Large intestine (tissue), 12 donors: Measurements from ENCODE around the gene GLDN. TPM values are rescaled to one million over a fixed set of nuclear protein-coding genes. Genes with fewer than 3 reads are reported as not detected.

Experiments used
- DNase-seq, 2 donors: peaks; one replicate each; pipeline versions ENCODE4 v3.0.0 to v3.0.0-alpha.2; 2013
- H3K27ac ChIP-seq: one replicate; pipeline ENCODE4 v1.5.1; 2013; ENCODE audit warnings: low read length
- H3K27me3 ChIP-seq: 2 replicates; pipeline ENCODE4 v1.6.1; 2013; ENCODE audit warnings: low read length; ENCODE audit not compliant: control insufficient read depth, insufficient read depth
- H3K36me3 ChIP-seq: 2 replicates; pipeline ENCODE4 v1.6.1; 2013; ENCODE audit warnings: low read length; ENCODE audit not compliant: control insufficient read depth, insufficient read depth
- H3K4me1 ChIP-seq: one replicate; pipeline ENCODE4 v1.6.1; 2013; ENCODE audit warnings: low read length; ENCODE audit not compliant: control insufficient read depth, insufficient read depth
- H3K4me3 ChIP-seq: one replicate; pipeline ENCODE4 v1.5.1; 2013; ENCODE audit warnings: low read length
- H3K9me3 ChIP-seq: one replicate; pipeline ENCODE4 v1.6.1; 2013; ENCODE audit warnings: mild to moderate bottlenecking, low read depth, low read length, moderate library complexity; ENCODE audit not compliant: control insufficient read depth
- WGBS: methylation state at CpG from one replicate; pipeline ENCODE4 v1.1.5; 2013; ENCODE audit warnings: low lambda C conversion rate; ENCODE audit not compliant: insufficient coverage; 5-methylcytosine and 5-hydroxymethylcytosine counted together
- long read RNA-seq, 11 donors: transcript quantifications; one replicate each; lab custom pipeline, GENCODE V29; 2026
- polyA plus RNA-seq: library from polyadenylated mRNA; unstranded; fragments of 120-200 nt; gene quantifications from one replicate; pipeline ENCODE4 v1.2.1, GENCODE V29; 2013

The GLDN gene
- polyA plus RNA-seq = 0.64 TPM
- long read RNA-seq, donor 1 = 0 reads
- long read RNA-seq, donor 2, partial matches to known transcripts = 0 of 1 reads
- long read RNA-seq, donor 2, other reads (novel, unspliced or antisense) = 0 of 1 reads
- long read RNA-seq, donor 3 = 0 reads
- long read RNA-seq, donor 4 = 0 reads
- long read RNA-seq, donor 5 = 0 reads
- long read RNA-seq, donor 6 = 0 reads
- long read RNA-seq, donor 7 = 0 reads
- long read RNA-seq, donor 8, partial matches to known transcripts = 0 of 1 reads
- long read RNA-seq, donor 8, other reads (novel, unspliced or antisense) = 0 of 1 reads
- long read RNA-seq, donor 9 = 0 reads
- long read RNA-seq, donor 10 = 0 reads
- long read RNA-seq, donor 11 = 0 reads

- peak in 1 of 2 donors; percentile 49 for DNase-seq
- Histone ChIP-seq H3K4me1 (no peaks in the 10 kb centered on the region), H3K9me3 (no peaks in the 10 kb centered on the region), H3K4me3 (peak within 1 kb of the TSS; percentile 25), H3K36me3 (no peaks in the 10 kb centered on the region), H3K27ac (no peak within 1 kb of the TSS), H3K27me3 (peaks cover 33% of the 10 kb centered on the region)
- WGBS = no CpG with 5 or more reads among the region's 76 CpGs
Measured at GRCh38 chr15:51341366-51342226, at the start of gene GLDN. Gene GLDN, plus strand, starts transcription at chr15:51341655. Its CDS starts 30 bp downstream, at chr15:51341685.

- Histone ChIP-seq H3K9me3 (peaks cover 3% of the 10 kb centered on the region), H3K27ac (no peak overlapping the region), H3K27me3 (no peaks in the 10 kb centered on the region), H3K4me3 (no peak overlapping the region), H3K4me1 (peaks cover 7% of the 10 kb centered on the region), H3K36me3 (no peaks in the 10 kb centered on the region)
- WGBS = 80% methylated on average over 1 of the region's 2 CpGs
- DNase-seq = no peak
Measured at GRCh38 chr15:51298620-51299019, 42.8 kb upstream of the GLDN start.

- no CpG with 5 or more reads among the region's 5 CpGs for WGBS
- H3K27ac ChIP-seq = no peak overlapping the region
- DNase-seq = peak in 1 of 2 donors; percentile 55
Measured at GRCh38 chr15:51299187-51300015, 42.1 kb upstream of the GLDN start.

GRCh38 chr15:51302480-51302879, 39.0 kb upstream of the GLDN start:
- no CpG with 5 or more reads among the region's 6 CpGs for WGBS
- H3K27me3 ChIP-seq = no peaks in the 10 kb centered on the region
- H3K27ac ChIP-seq = no peak overlapping the region
- peaks cover 14% of the 10 kb centered on the region for H3K4me1 ChIP-seq
- DNase-seq = no peak
- H3K36me3 ChIP-seq = no peaks in the 10 kb centered on the region
- no peaks in the 10 kb centered on the region for H3K9me3 ChIP-seq
- H3K4me3 ChIP-seq = no peak overlapping the region

More at GRCh38 chr15:51299187-51300015, 42.1 kb upstream of the GLDN start:
- no peak overlapping the region for H3K4me3 ChIP-seq
- H3K4me1 ChIP-seq = peaks cover 14% of the 10 kb centered on the region
- no peaks in the 10 kb centered on the region for H3K27me3 ChIP-seq
- H3K9me3 ChIP-seq = no peaks in the 10 kb centered on the region
- no peaks in the 10 kb centered on the region for H3K36me3 ChIP-seq

GRCh38 chr15:51303462-51303980, 37.9 kb upstream of the GLDN start:
- Histone ChIP-seq H3K4me3 (no peak overlapping the region), H3K27ac (peak overlapping the region; percentile 59), H3K9me3 (no peaks in the 10 kb centered on the region), H3K27me3 (no peaks in the 10 kb centered on the region), H3K4me1 (peaks cover 14% of the 10 kb centered on the region), H3K36me3 (no peaks in the 10 kb centered on the region)
- DNase-seq = peak; percentile 61 to 79
- 38% methylated on average over 1 of the region's 2 CpGs for WGBS

- no CpG with 5 or more reads among the region's 3 CpGs for WGBS
- peaks cover 20% of the 10 kb centered on the region for H3K4me1 ChIP-seq
- no peaks in the 10 kb centered on the region for H3K36me3 ChIP-seq
- no peaks in the 10 kb centered on the region for H3K9me3 ChIP-seq
- no peak for DNase-seq
- no peak overlapping the region for H3K4me3 ChIP-seq
- no peaks in the 10 kb centered on the region for H3K27me3 ChIP-seq
- no peak overlapping the region for H3K27ac ChIP-seq
Measured at GRCh38 chr15:51307325-51307724, 34.1 kb upstream of the GLDN start.

GRCh38 chr15:51307811-51308210, 33.6 kb upstream of the GLDN start:
- WGBS = no CpG with 5 or more reads among the region's 3 CpGs

GRCh38 chr15:51310064-51310463, 31.4 kb upstream of the GLDN start:
- H3K27me3 ChIP-seq = no peaks in the 10 kb centered on the region
- no peak overlapping the region for H3K27ac ChIP-seq
- no CpG with 5 or more reads among the region's 2 CpGs for WGBS
- H3K4me3 ChIP-seq = no peak overlapping the region
- no peak for DNase-seq
- peaks cover 26% of the 10 kb centered on the region for H3K4me1 ChIP-seq
- no peaks in the 10 kb centered on the region for H3K9me3 ChIP-seq
- no peaks in the 10 kb centered on the region for H3K36me3 ChIP-seq

More at GRCh38 chr15:51307811-51308210, 33.6 kb upstream of the GLDN start:
- H3K4me1 ChIP-seq = peaks cover 25% of the 10 kb centered on the region
- H3K9me3 ChIP-seq = no peaks in the 10 kb centered on the region
- no peak overlapping the region for H3K4me3 ChIP-seq
- no peak overlapping the region for H3K27ac ChIP-seq
- H3K27me3 ChIP-seq = no peaks in the 10 kb centered on the region
- H3K36me3 ChIP-seq = no peaks in the 10 kb centered on the region
- no peak for DNase-seq

- peak overlapping the region; percentile 59 for H3K27ac ChIP-seq
- H3K9me3 ChIP-seq = no peaks in the 10 kb centered on the region
- peaks cover 36% of the 10 kb centered on the region for H3K4me1 ChIP-seq
- no peaks in the 10 kb centered on the region for H3K27me3 ChIP-seq
- H3K4me3 ChIP-seq = no peak overlapping the region
- peak; percentile 71 to 88 for DNase-seq
- no peaks in the 10 kb centered on the region for H3K36me3 ChIP-seq
- WGBS = 17% methylated on average over 1 of the region's 2 CpGs
Measured at GRCh38 chr15:51311510-51311909, 29.9 kb upstream of the GLDN start.
